KG1 (cell line): ENCODE results near the gene BPI.
"Not testable (repeated sequence)": the region's sequence is repeated elsewhere in the genome, so short reads cannot be mapped to it uniquely, and the experiment has no call there.

ENCODE experiments used
- DNase-seq: peaks from one replicate; lab custom pipeline; 2025; lab: John Stamatoyannopoulos, UW

The BPI gene

GRCh38 chr20:38363004-38363747 lies 59.2 kb downstream of the BPI start:
- DNase-seq = no peak

- no peak for DNase-seq
Measured at GRCh38 chr20:38369389-38369788, 65.4 kb downstream of the BPI start.

- no peak for DNase-seq
Measured at GRCh38 chr20:38372806-38373205, 68.8 kb downstream of the BPI start.

GRCh38 chr20:38373231-38373867 lies 69.4 kb downstream of the BPI start:
- DNase-seq = no peak

GRCh38 chr20:38373898-38374297 lies 69.9 kb downstream of the BPI start:
- no peak for DNase-seq

GRCh38 chr20:38377039-38377685 lies 73.2 kb downstream of the BPI start:
- no peak for DNase-seq

GRCh38 chr20:38377838-38378237 lies 73.9 kb downstream of the BPI start:
- not testable (repeated sequence) for DNase-seq

GRCh38 chr20:38383147-38383546 lies 79.2 kb downstream of the BPI start:
- DNase-seq = no peak

- DNase-seq = no peak
Measured at GRCh38 chr20:38386004-38386403, 82.0 kb downstream of the BPI start.

GRCh38 chr20:38386851-38387250 lies 82.9 kb downstream of the BPI start:
- no peak for DNase-seq
